Stimulated activated CD4-positive, alpha-beta T cell treated with anti-CD3 and anti-CD28 coated beads, Interleukin-1b, Interleukin-23, amount 100 ng/mL, for 24 hours (primary cell): ENCODE measurements around the gene IRF6.

ENCODE experiments used
- DNase-seq, 4 experiments: peaks; one replicate each; pipeline ENCODE4 v3.0.0-alpha.2; 2020; ENCODE audit warnings: low read depth in 4 of 4, low spot score in 1 of 4

Gene IRF6

DNA sequence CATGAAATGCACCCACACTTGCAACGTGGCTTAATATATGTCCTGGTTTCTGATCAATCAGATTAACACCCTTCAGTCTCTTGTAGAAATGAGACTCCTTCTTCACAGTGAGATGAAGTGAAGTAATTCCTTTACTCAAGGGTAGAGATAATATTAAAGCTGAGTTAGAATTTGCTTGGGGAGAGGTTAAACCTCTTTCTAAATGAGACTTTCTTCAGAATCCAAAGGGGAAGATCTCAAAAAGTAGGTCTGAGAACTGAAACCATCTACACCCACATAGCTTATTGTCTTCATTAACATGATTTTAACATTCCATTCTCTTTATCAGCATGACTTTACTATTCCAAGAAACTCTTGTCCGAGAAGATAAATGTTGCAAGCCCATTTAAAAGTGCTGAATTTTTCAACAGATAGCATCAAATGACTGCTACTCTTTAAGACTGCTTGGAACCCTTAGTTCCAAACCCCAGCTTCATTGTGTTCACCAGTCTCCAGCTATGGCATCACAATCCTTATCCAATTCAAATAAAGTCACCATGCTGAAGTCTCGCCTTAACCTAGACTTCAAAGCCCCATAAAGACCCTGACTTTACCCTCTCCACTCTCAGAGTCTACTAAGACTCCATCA lies 69.3 kb downstream of the IRF6 start:
- DNase-seq = no peak
